Measurements from ENCODE around the gene SLC35A1. TPM values are rescaled to one million over a fixed set of nuclear protein-coding genes. Genes with fewer than 3 reads are reported as not detected.

SLC35A1 gene
- total RNA-seq, 1 experiment from 2014 or later: 22.2 TPM

GRCh38 chr6:87529221-87529620 lies 56.4 kb downstream of the SLC35A1 start:
- DNase-seq (ENCODE audit: low spot score): no peak

GRCh38 chr6:87534377-87535047 lies 61.7 kb downstream of the SLC35A1 start:
- DNase-seq (ENCODE audit: low spot score): no peak

GRCh38 chr6:87538510-87539260 lies 65.9 kb downstream of the SLC35A1 start:
- no peak for DNase-seq (ENCODE audit: low spot score)

- DNase-seq (ENCODE audit: low spot score): no peak
Measured at GRCh38 chr6:87539554-87539953, 66.8 kb downstream of the SLC35A1 start.

- DNase-seq (ENCODE audit: low spot score): no peak
Measured at GRCh38 chr6:87540539-87540938, 67.8 kb downstream of the SLC35A1 start.

GRCh38 chr6:87541041-87541440 lies 68.3 kb downstream of the SLC35A1 start:
- no peak for DNase-seq (ENCODE audit: low spot score)

GRCh38 chr6:87541744-87542143 lies 69.0 kb downstream of the SLC35A1 start:
- no peak for DNase-seq (ENCODE audit: low spot score)

GRCh38 chr6:87543696-87544473 lies 71.1 kb downstream of the SLC35A1 start:
- DNase-seq (ENCODE audit: low spot score): no peak

GRCh38 chr6:87544474-87544735 lies 71.6 kb downstream of the SLC35A1 start:
- DNase-seq (ENCODE audit: low spot score): no peak

- DNase-seq (ENCODE audit: low spot score): no peak
Measured at GRCh38 chr6:87551799-87552198, 79.0 kb downstream of the SLC35A1 start.

GRCh38 chr6:87553159-87553765 lies 80.5 kb downstream of the SLC35A1 start:
- no peak for DNase-seq (ENCODE audit: low spot score)

GRCh38 chr6:87555506-87555905 lies 82.7 kb downstream of the SLC35A1 start:
- DNase-seq (ENCODE audit: low spot score): no peak

GRCh38 chr6:87558446-87558845 lies 85.7 kb downstream of the SLC35A1 start:
- peak; percentile 16 for DNase-seq (ENCODE audit: low spot score)

GRCh38 chr6:87561017-87561416 lies 88.2 kb downstream of the SLC35A1 start:
- DNase-seq (ENCODE audit: low spot score): no peak

Other genes starting within 250 kb of the SLC35A1 start
- 3.3 and 5.3 TPM in 2 replicates for gene SMIM8, start 150.4 kb upstream of the SLC35A1 start, total RNA-seq (2014; rRNA removed; shearing (Covaris generic))
- gene GJB7, start 143.7 kb upstream of the SLC35A1 start, total RNA-seq (2014; rRNA removed; shearing (Covaris generic)): not detected in 2 replicates
- gene C6orf163, start 128.2 kb upstream of the SLC35A1 start, total RNA-seq (2014; rRNA removed; shearing (Covaris generic)): 0.12 TPM in 1 of 2 replicates, not detected in the other
- 0.97 and 1.6 TPM in 2 replicates for gene CFAP206, start 65.0 kb upstream of the SLC35A1 start, total RNA-seq (2014; rRNA removed; shearing (Covaris generic))
- 19.7 and 23.5 TPM in 2 replicates for gene RARS2, start 117.0 kb downstream of the SLC35A1 start, total RNA-seq (2014; rRNA removed; shearing (Covaris generic))
- 18.7 and 28.6 TPM in 2 replicates for gene ORC3, start 117.2 kb downstream of the SLC35A1 start, total RNA-seq (2014; rRNA removed; shearing (Covaris generic))
- gene AKIRIN2, start 229.3 kb downstream of the SLC35A1 start, total RNA-seq (2014; rRNA removed; shearing (Covaris generic)): 10.1 and 10.7 TPM in 2 replicates

Data from H4 (cell line).